ENCODE data around the gene GBF1. TPM values are rescaled to one million over a fixed set of nuclear protein-coding genes. Genes with fewer than 3 reads are reported as not detected.
"Not testable (repeated sequence)": the region's sequence is repeated elsewhere in the genome, so short reads cannot be mapped to it uniquely, and the experiment has no call there.

The GBF1 gene
- total RNA-seq, 4 donors from 2014 or later: 32.0 to 54.7 (median 39.4) TPM

GRCh38 chr10:102200751-102201640 is 44.3 kb upstream of the GBF1 start:
- H3K27ac ChIP-seq: no peak overlapping the region
- TF ChIP-seq EP300 (IDR thresholded peaks at IDR 0.05) (no peak), POLR2A (IDR thresholded peaks at IDR 0.05) (no peak), CTCF (IDR thresholded peaks at IDR 0.05) (no peak), POLR2AphosphoS5 (IDR thresholded peaks at IDR 0.05) (no peak)
- no peak for ATAC-seq
- WGBS, 2 donors (ENCODE audit: low coverage in 1 of 2): 60 to 100% methylated on average over 1 to 3 of the region's 34 CpGs
- peaks cover 0 to 11% (median 0%) of the 10 kb centered on the region in 3 donors for H3K9me3 ChIP-seq
- H3K4me3 ChIP-seq: no peak overlapping the region
- no peaks in the 10 kb centered on the region for H3K4me1 ChIP-seq
- peaks cover 31% of the 10 kb centered on the region for H3K27me3 ChIP-seq
- H3K36me3 ChIP-seq: no peaks in the 10 kb centered on the region

GRCh38 chr10:102202386-102202785 is 42.9 kb upstream of the GBF1 start:
- 31% methylated on average over 1 of the region's 1 CpG; no CpG with 5 or more reads in 1 of the 2 donors for WGBS, 2 donors (ENCODE audit: low coverage in 1 of 2)
- Histone ChIP-seq H3K27ac (no peak overlapping the region), H3K4me3 (no peak overlapping the region), H3K36me3 (no peaks in the 10 kb centered on the region), H3K9me3 (peaks cover 0 to 11% (median 0%) of the 10 kb centered on the region in 3 donors), H3K4me1 (no peaks in the 10 kb centered on the region), H3K27me3 (peaks cover 31% of the 10 kb centered on the region)
- no peak for TF ChIP-seq EP300 (IDR thresholded peaks at IDR 0.05)
- TF ChIP-seq CTCF (IDR thresholded peaks at IDR 0.05): no peak
- TF ChIP-seq POLR2AphosphoS5 (IDR thresholded peaks at IDR 0.05): no peak
- no peak for TF ChIP-seq POLR2A (IDR thresholded peaks at IDR 0.05)
- no peak for ATAC-seq

GRCh38 chr10:102208311-102209035 is 36.9 kb upstream of the GBF1 start:
- 27 to 46% methylated on average over 5 of the region's 5 CpGs for WGBS, 2 donors (ENCODE audit: low coverage in 1 of 2)

GRCh38 chr10:102211615-102212299 is 33.6 kb upstream of the GBF1 start:
- 83 to 94% methylated on average over 2 to 3 of the region's 3 CpGs for WGBS, 2 donors (ENCODE audit: low coverage in 1 of 2)
- H3K36me3 ChIP-seq: no peaks in the 10 kb centered on the region
- no peak for ATAC-seq
- H3K27me3 ChIP-seq: no peaks in the 10 kb centered on the region
- H3K9me3 ChIP-seq: no peaks in the 10 kb centered on the region
- TF ChIP-seq POLR2A (IDR thresholded peaks at IDR 0.05) (no peak), EP300 (IDR thresholded peaks at IDR 0.05) (no peak), POLR2AphosphoS5 (IDR thresholded peaks at IDR 0.05) (no peak), CTCF (IDR thresholded peaks at IDR 0.05) (no peak)
- H3K4me1 ChIP-seq: no peaks in the 10 kb centered on the region
- no peak overlapping the region for H3K27ac ChIP-seq
- H3K4me3 ChIP-seq: no peak overlapping the region

More at GRCh38 chr10:102208311-102209035, 36.9 kb upstream of the GBF1 start:
- Histone ChIP-seq H3K27me3 (peaks cover 10% of the 10 kb centered on the region), H3K4me3 (no peak overlapping the region), H3K27ac (no peak overlapping the region), H3K36me3 (no peaks in the 10 kb centered on the region), H3K4me1 (no peaks in the 10 kb centered on the region), H3K9me3 (peaks cover 0 to 10% (median 0%) of the 10 kb centered on the region in 3 donors)
- ATAC-seq: no peak
- TF ChIP-seq POLR2A (IDR thresholded peaks at IDR 0.05): no peak
- no peak for TF ChIP-seq EP300 (IDR thresholded peaks at IDR 0.05)
- TF ChIP-seq CTCF (IDR thresholded peaks at IDR 0.05): no peak
- TF ChIP-seq POLR2AphosphoS5 (IDR thresholded peaks at IDR 0.05): no peak

DNA sequence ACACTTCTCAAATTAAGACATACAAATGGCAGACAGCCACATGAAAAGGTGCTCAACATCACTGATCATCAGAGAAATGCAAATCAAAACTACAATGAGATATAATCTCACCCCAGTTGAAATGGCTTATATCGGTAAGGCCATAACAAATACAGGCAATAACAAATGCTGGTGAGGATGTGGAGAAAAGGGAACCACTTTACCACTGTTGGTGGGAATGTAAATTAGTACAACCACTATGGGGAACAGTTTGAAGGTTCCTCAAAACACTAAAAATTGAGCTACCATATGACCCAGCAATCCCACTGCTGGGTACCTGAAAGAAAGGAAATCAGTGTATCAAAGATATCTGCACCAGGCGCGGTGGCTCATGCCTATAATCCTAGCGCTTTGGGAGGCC is 31.7 kb upstream of the GBF1 start:
- H3K36me3 ChIP-seq, H3K9me3 ChIP-seq, H3K4me3 ChIP-seq, H3K27me3 ChIP-seq, H3K4me1 ChIP-seq, ATAC-seq, H3K27ac ChIP-seq: not testable (repeated sequence)
- WGBS, 2 donors (ENCODE audit: low coverage in 1 of 2): 70 to 75% methylated on average over 2 to 4 of the region's 4 CpGs

Data from gastroesophageal sphincter (tissue), 4 donors.